NCI-H2196 (cell line): ENCODE data around the gene HELZ2.
"Not testable (repeated sequence)": the region's sequence is repeated elsewhere in the genome, so short reads cannot be mapped to it uniquely, and the experiment has no call there.

Experiments
- DNase-seq: peaks from one replicate; lab custom pipeline; 2025; ENCODE audit not compliant: unreplicated experiment; lab: John Stamatoyannopoulos, UW

HELZ2 gene

DNA sequence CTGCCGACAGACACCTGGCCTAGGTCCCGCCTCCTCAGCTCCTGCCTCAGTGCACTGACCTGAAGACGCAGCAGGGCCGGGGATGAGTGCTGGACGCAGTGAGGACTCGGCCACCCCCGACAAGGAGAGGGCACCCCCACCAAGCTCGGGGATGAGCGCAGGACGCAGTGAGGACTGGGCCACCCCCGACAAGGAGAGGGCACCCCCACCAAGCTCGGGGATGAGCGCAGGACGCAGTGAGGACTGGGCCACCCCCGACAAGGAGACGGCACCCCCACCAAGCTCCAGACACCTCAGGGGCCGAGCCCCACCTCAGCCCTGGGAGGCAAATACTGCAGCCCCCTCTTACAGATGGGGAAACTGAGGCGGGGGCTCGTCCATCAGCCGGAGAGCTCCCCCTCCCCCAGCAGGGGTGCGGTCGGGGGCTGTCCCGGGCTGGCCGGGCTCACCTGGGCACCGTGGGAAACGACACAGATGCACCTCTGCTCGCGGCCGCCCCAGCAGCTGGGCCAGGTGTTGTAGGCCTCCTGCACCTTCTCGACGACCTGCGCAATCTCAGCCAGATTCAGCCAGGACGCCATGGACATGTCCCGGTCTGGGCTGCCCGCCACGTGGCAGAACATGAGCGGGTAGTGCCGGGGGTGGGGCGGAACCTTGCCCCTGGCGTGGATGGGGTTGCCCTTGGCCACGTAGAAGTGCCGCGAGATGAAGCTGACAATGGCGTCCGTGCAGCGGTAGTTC is 7.5 kb downstream of the HELZ2 start:
- DNase-seq = no peak

- no peak for DNase-seq
These were observed 8.2 kb downstream of the HELZ2 start for GRCh38 chr20:63565699-63566335.

- no peak for DNase-seq
These were observed 8.9 kb downstream of the HELZ2 start for GRCh38 chr20:63565021-63565698.

DNA sequence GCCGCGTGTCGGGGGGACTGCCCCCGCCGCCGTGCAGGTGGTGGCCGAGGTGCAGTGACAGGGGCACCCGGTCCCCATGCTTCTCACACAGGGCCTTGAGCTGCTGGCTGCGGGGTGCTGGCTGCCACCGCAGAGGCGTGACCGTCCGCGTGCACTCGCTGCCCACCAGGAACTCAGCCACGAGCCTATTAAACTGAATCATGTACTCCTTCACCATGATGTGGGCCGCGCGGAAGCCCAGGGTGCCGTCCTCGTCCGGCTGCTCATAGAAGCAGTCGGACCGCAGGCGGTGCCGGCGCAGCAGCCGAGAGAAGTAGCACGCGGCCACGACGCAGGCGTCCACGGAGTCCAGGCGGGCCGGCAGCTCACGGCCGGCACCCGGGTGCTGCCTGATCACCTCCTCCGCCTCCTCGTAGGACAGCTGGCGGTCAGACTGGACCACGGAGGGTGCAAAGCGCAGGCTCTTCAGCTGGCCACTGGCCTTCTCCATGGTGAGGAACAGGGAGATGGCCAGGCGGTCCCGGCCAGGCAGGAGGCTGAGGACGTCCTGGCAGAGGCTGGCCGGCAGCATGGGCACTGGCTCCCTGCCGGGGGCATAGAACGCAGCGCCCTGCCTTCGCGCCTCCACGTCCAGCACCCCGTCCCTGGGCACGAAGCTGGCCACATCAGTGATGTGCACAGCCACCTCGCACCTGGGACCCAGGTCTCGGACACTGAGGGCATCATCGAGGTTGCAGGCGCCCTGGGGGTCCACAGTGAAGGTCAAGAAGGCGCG is 9.8 kb downstream of the HELZ2 start:
- DNase-seq = no peak

DNA sequence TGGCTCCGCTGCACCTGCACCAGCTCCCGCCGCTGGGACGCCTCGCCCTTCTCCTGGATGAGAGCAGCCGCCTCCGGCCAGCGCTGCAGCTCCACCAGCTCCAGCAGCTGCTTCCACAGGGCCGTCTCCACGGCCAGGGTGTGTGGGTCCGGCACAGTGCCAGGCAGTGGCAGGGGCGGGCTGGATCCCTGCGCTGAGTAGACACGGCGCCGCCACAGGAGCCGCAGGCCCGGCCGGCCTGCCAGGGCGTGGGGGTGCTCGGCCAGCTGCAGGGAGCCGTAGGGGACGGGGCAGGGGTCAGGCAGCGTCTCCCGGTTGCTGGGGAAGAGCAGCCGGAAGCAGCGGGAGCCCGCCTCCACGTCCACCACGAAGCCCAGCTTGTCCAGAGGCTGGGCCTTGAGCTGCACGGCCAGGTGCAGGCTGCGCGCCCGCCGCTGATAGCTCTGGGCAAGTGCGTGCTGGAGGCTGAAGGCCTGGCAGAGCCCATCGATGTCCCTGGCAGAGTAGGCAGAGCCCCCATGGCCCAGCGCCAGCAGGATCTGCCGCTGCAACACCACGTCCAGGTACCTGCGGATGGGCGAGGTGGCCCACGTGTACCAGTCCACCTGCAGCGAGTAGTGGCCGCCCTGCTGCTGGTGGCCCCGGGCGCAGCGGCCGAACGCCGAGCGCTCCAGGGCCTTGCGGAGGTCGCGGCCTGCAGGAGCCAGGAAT is 10.7 kb downstream of the HELZ2 start:
- no peak for DNase-seq

DNA sequence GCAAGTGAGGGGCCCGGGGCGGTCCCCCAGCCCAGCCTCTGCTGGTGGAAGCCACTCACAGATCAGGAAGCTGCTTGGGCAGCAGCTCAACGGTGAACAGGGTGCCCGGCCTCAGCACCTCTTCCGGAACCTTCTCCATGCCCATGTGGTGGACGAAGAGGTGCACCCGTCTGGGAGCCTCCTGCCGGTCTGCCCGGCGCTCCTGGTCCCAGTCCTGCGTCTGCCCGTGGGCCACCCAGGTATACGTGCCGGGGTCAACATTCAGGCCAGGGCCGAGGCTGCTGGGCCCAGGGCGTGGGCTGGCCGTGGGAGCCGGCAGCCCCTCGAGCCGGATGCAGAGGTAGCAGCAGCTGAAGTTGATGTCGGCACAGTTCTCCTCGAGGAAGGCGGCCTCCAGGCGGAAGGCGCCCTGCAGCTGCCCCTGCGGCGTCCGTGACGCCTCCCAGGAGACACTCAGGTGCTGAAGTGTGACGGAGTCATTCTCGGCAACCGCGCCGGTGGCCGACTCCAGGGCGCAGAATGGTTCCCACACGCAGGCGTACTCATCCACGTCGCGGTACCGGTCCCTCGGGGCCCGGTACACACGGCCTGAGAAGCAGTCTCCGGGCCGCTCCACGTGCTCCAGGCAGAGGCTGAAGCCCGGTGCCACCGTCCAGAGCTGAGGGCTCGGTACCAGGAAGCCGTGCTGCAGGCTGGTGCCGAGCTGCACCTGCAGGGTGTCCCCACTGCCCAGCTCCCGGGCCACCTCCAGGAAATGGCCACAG is 11.4 kb downstream of the HELZ2 start:
- DNase-seq = no peak

DNA sequence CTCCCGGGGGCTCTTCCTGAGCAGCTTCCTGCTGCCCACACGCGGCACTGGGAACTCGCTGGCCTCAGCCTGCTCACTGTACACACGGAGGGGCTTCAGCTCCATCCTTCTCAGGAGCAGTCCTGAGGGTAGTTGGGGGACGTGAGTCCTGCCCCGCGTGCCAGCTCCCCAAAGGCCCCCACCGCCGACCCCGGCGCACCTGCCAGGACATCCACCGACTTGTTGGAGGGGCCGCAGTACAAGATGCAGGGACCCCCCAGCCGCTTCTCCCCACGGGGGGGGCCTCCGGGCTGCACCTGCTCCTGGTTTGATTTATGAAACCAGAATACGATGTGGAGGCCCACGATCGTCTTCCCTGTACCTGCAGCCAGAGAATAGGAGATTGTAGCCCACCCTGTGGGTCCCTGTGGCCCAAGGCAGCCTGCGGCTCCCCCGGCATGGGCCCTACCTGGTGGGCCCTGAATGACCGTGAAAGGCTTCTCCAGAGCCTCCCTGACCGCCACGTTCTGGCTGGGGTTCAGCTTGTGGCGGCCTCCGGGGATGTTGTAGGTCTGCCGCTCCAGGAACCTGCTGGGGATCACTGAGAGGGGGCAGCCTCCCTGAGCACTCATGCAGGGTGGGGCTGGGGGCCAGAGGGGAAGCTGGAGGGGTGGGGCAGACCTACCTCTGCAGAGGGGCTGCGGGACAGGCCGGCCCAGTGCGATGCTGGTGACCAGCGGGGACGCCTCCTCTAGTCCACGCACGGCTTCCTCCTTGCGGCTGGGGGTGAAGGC is 12.2 kb downstream of the HELZ2 start:
- DNase-seq = no peak

DNA sequence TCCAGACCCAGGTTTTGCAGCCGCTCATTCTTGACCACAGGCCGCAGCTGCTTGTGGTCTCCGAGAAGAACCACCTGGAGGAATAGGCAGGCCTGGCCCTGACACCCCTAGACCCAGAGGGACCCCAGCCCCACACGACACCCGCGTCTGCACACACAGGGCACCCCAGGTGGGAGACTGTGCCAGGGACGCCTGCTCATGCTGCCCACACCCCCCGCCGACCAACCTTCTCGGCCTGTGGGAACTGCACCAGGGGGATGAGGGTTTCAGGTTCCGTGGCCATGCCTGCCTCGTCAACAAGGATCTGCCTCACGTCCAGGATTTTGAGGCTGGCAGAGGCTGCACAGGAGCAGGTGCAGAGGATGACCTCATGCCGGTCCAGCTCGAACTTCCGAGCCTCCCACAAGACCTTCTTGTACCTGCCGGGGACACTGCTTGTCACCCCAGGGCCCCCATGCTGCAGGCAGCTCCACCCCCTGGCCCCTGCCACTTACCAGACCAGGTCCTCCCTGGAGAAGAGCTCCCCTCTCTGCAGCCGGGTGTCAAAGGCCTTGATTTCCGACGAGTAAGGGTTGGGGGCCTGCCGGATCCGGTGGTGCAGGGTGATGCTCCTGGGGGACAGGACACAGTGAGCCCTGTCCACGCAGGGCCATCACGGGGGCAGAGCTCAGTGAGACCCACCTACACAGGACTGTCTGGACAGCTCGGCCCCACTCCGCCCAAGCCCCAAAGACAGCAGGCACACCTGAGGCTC is 13.0 kb downstream of the HELZ2 start:
- no peak for DNase-seq

DNA sequence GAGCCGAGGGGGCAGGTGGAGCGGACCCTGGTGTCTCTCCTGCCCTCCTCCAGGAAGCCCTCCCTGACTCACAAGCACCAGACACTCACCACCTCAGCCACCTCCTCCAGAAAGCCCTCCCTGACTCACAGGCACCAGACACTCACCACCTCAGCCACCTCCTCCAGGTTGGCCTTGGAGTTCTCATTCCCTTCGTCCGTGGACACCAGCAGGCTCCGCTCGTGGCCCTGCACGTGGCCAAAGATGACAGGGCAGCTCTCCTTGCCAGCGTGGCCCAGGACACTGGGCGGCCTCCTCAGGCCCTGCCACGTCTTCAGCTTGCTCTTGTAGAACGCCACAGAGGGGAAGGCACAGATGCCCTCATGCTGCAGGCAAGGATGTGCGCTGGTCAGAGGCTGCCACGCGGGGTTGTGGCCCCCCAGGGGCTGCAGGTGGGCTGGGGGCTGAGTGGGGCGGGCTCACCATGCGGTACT is 13.7 kb downstream of the HELZ2 start:
- no peak for DNase-seq

DNA sequence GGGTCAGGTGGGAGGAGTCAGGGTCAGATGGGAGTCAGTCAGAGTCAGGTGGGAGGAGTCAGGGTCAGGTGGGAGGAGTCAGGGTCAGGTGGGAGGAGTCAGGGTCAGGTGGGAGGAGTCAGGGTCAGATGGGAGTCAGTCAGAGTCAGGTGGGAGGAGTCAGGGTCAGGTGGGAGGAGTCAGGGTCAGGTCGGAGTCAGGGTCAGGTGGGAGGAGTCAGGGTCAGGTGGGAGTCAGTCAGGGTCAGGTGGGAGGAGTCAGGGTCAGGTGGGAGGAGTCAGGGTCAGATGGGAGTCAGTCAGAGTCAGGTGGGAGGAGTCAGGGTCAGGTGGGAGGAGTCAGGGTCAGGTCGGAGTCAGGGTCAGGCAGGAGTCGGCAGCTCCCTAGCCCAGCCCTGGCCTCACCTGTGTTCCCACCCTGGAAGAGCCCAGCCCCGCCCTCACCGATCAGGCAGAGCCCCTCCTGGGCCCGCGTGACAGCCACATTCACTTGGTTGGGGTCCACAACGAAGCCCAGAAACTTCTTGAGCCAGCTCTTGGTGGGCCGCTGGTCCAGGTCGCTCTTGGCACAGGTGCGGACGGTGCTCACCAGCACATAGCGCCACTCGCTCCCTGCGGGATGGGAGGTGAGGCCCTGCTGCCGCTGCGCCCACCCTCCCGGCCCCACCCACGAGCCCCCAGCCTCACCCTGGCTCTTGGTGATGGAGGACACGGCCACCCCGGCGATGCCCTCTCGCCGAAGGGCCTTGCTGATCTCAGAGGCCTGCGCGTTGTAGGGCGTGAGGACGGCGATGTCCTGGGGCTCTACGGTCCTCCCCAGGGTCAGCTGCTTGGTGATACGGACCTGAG is 14.3 kb downstream of the HELZ2 start:
- not testable (repeated sequence) for DNase-seq

- DNase-seq = no peak
These were observed 15.1 kb downstream of the HELZ2 start for GRCh38 chr20:63558804-63559484.

DNA sequence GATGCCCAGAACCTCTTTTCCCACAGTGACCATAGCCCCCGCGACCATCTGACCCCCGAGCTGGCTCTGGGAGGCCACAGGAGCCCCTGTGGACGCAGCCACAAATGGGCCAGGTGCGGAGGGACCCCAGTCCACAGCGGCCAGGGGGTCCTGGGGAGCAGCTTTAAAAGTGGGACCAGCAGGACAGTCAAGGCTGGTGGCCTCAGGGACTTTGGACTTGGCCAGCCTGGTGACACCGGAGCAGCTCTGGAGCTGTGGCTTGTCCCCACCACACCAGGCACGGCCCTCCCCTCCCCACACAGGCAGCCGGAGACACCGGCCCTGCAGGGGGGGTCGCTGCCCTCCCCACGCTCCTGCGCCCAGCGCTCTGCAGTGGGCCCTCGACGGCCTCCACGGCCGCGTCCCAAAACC is 16.6 kb downstream of the HELZ2 start:
- no peak for DNase-seq

DNA sequence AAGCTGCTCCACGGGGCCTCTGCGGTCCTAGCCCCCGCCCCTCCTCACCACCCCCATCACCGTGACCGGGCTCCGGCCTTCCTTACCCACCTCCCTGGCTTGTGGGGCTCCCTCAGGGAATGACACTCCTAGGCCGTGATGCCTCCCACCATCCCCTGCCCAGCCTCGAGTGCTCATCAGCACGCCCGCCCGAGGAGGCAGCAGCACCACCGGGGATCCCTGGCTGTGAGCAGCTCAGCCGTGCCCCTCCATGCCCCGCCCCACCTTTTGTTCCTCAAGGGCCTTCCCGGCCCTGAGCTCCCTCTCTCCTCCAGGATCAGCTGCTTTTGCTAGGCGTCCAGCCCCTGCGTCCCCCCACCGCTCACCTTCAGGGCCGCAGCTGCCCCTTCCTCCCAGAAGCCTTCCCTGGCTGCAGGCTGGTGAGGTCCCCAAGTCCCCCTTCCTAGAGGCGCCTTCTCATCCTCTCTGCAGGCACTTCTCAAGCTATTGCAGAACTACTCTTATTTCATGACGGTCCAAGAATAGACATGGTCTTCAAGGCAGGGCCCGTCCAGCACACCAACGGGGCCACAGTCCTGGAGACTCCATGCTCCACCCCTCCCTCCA is 17.1 kb downstream of the HELZ2 start:
- no peak for DNase-seq

DNA sequence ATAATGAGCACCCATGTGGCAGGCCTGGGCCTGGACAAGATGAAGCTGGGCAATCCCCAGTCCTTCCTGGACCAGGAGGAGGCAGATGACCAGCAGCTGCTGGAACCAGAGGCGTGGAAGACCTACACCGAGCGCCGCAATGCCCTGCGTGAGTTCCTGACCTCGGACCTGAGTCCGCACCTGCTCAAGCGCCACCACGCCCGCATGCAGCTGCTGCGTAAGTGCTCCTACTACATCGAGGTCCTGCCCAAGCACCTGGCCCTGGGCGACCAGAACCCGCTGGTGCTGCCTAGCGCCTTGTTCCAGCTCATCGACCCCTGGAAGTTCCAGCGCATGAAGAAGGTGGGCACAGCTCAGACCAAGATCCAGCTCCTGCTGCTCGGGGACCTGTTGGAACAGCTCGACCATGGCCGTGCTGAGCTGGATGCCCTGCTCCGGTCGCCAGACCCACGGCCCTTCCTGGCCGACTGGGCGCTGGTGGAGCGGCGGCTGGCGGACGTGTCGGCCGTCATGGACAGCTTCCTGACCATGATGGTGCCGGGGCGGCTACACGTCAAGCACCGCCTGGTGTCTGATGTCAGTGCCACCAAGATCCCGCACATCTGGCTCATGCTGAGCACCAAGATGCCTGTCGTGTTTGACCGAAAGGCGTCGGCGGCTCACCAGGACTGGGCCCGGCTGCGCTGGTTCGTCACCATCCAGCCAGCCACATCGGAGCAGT is 18.2 kb downstream of the HELZ2 start:
- DNase-seq = no peak

GRCh38 chr20:63554361-63555278 is 19.4 kb downstream of the HELZ2 start:
- DNase-seq = no peak
